HG03025 (cell line): ENCODE results near the gene CD63.
A peak's percentile ranks its signal among the peaks of the same experiment; 100 is the strongest.

Experiments used
- ATAC-seq: cut with Tn5 transposase; IDR thresholded peaks from one replicate; pipeline ENCODE4 v1.9.1; 2021; ENCODE audit warnings: mild to moderate bottlenecking, moderate library complexity; ENCODE audit not compliant: unreplicated experiment, low FRiP score

CD63 gene

GRCh38 chr12:55723516-55724225 lies 5.1 kb downstream of the CD63 start:
- ATAC-seq: no peak

GRCh38 chr12:55722948-55723347 lies 5.9 kb downstream of the CD63 start:
- no peak for ATAC-seq

GRCh38 chr12:55721601-55722213 lies 7.1 kb downstream of the CD63 start:
- ATAC-seq: no peak

GRCh38 chr12:55720894-55721444 lies 7.8 kb downstream of the CD63 start:
- no peak for ATAC-seq

GRCh38 chr12:55720071-55720564 lies 8.7 kb downstream of the CD63 start, which contains the start of gene RDH5:
RDH5 (plus strand) TSS chr12:55720393; CDS start chr12:55721185, 792 bp downstream.
- ATAC-seq: no peak

- no peak for ATAC-seq
Observed at GRCh38 chr12:55719371-55719770, 9.4 kb downstream of the CD63 start.

- no peak for ATAC-seq
Observed at GRCh38 chr12:55718624-55719275, 10.1 kb downstream of the CD63 start.

GRCh38 chr12:55718015-55718414 lies 10.8 kb downstream of the CD63 start:
- no peak for ATAC-seq

- no peak for ATAC-seq
Observed at GRCh38 chr12:55717011-55718007, 11.5 kb downstream of the CD63 start.

GRCh38 chr12:55716582-55716957 lies 12.2 kb downstream of the CD63 start:
- ATAC-seq: no peak

- ATAC-seq: peak; percentile 92
Observed at GRCh38 chr12:55715833-55716581, 12.8 kb downstream of the CD63 start, which contains the start of gene BLOC1S1. BLOC1S1 (plus strand) TSS chr12:55716046; CDS start chr12:55716052, 6 bp downstream.

GRCh38 chr12:55715169-55715764 lies 13.5 kb downstream of the CD63 start:
- ATAC-seq: no peak

GRCh38 chr12:55713721-55714120 lies 15.1 kb downstream of the CD63 start:
- ATAC-seq: no peak

- no peak for ATAC-seq
Observed at GRCh38 chr12:55712700-55713415, 16.0 kb downstream of the CD63 start.

- ATAC-seq: no peak
Observed at GRCh38 chr12:55711786-55712553, 16.8 kb downstream of the CD63 start.

GRCh38 chr12:55708695-55709233 lies 20.0 kb downstream of the CD63 start:
- no peak for ATAC-seq
